Parathyroid adenoma (tissue), 2 donors: ENCODE data around the gene TACC3.
A peak's percentile ranks its signal among the peaks of the same experiment; 100 is the strongest.

Source experiments
- H2AFZ ChIP-seq: fragments of 300-600 bp; sonication (generic); one replicate; pipeline ENCODE4 v1.7.0; 2017; ENCODE audit warnings: antibody characterized with exemption, mild to moderate bottlenecking
- H3K27ac ChIP-seq: fragments of 300-600 bp; sonication (generic); one replicate; pipeline ENCODE4 v1.7.0; 2017
- H3K27me3 ChIP-seq: fragments of 300-600 bp; sonication (generic); one replicate; pipeline ENCODE4 v1.7.0; 2017; ENCODE audit warnings: low read length; ENCODE audit not compliant: control insufficient read depth, insufficient read depth
- H3K36me3 ChIP-seq: fragments of 300-600 bp; sonication (generic); one replicate; pipeline ENCODE4 v1.7.0; 2017; ENCODE audit warnings: low read length; ENCODE audit not compliant: control insufficient read depth, insufficient read depth
- H3K4me1 ChIP-seq: fragments of 300-600 bp; sonication (generic); one replicate; pipeline ENCODE4 v1.7.0; 2017; ENCODE audit warnings: control low read depth
- H3K4me2 ChIP-seq: fragments of 300-600 bp; sonication (generic); one replicate; pipeline ENCODE4 v1.7.0; 2017; ENCODE audit warnings: low read length
- H3K4me3 ChIP-seq: fragments of 300-600 bp; sonication (generic); one replicate; pipeline ENCODE4 v1.7.0; 2017; ENCODE audit warnings: low read depth, low read length
- H3K79me2 ChIP-seq: fragments of 300-600 bp; sonication (generic); one replicate; pipeline ENCODE4 v1.7.0; 2017; ENCODE audit warnings: control low read depth
- H3K9ac ChIP-seq: fragments of 300-600 bp; sonication (generic); one replicate; pipeline ENCODE4 v1.7.0; 2017; ENCODE audit warnings: mild to moderate bottlenecking
- H3K9me3 ChIP-seq: fragments of 300-600 bp; sonication (generic); one replicate; pipeline ENCODE4 v1.7.0; 2017; ENCODE audit warnings: low read length; ENCODE audit not compliant: control insufficient read depth
- TF ChIP-seq, protein P1 (sequence below): fragments of 300-600 bp; sonication (generic); IDR thresholded peaks from one replicate; pipeline ENCODE4 v1.7.0; 2017; ENCODE audit warnings: antibody characterized with exemption, mild to moderate bottlenecking
- donor health status: primary hyperparathyroidism.

The TACC3 gene

GRCh38 chr4:1747603-1747967 is 26.3 kb downstream of the TACC3 start:
- Histone ChIP-seq H3K27ac (no peak overlapping the region), H3K27me3 (no peaks in the 10 kb centered on the region), H3K4me3 (no peak overlapping the region), H3K9me3 (no peaks in the 10 kb centered on the region), H3K36me3 (no peaks in the 10 kb centered on the region), H3K79me2 (no peaks in the 10 kb centered on the region), H2AFZ (no peak overlapping the region), H3K4me1 (no peaks in the 10 kb centered on the region), H3K9ac (no peak overlapping the region), H3K4me2 (no peak overlapping the region)
- TF ChIP-seq, protein P1, sequence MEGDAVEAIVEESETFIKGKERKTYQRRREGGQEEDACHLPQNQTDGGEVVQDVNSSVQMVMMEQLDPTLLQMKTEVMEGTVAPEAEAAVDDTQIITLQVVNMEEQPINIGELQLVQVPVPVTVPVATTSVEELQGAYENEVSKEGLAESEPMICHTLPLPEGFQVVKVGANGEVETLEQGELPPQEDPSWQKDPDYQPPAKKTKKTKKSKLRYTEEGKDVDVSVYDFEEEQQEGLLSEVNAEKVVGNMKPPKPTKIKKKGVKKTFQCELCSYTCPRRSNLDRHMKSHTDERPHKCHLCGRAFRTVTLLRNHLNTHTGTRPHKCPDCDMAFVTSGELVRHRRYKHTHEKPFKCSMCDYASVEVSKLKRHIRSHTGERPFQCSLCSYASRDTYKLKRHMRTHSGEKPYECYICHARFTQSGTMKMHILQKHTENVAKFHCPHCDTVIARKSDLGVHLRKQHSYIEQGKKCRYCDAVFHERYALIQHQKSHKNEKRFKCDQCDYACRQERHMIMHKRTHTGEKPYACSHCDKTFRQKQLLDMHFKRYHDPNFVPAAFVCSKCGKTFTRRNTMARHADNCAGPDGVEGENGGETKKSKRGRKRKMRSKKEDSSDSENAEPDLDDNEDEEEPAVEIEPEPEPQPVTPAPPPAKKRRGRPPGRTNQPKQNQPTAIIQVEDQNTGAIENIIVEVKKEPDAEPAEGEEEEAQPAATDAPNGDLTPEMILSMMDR, result no peak

- Histone ChIP-seq H2AFZ (no peak overlapping the region), H3K27me3 (no peaks in the 10 kb centered on the region), H3K9ac (no peak overlapping the region), H3K27ac (no peak overlapping the region), H3K4me2 (no peak overlapping the region), H3K4me3 (no peak overlapping the region), H3K9me3 (no peaks in the 10 kb centered on the region), H3K36me3 (no peaks in the 10 kb centered on the region), H3K79me2 (no peaks in the 10 kb centered on the region), H3K4me1 (no peaks in the 10 kb centered on the region)
- TF ChIP-seq, protein P1, result peak; percentile 55
Observed at GRCh38 chr4:1748465-1748995, 27.2 kb downstream of the TACC3 start.

GRCh38 chr4:1749370-1749769 is 28.0 kb downstream of the TACC3 start:
- Histone ChIP-seq H3K36me3 (no peaks in the 10 kb centered on the region), H3K4me2 (no peak overlapping the region), H3K4me1 (no peaks in the 10 kb centered on the region), H3K27ac (no peak overlapping the region), H3K79me2 (no peaks in the 10 kb centered on the region), H3K9ac (no peak overlapping the region), H3K4me3 (no peak overlapping the region), H3K27me3 (no peaks in the 10 kb centered on the region), H3K9me3 (no peaks in the 10 kb centered on the region), H2AFZ (no peak overlapping the region)
- TF ChIP-seq, protein P1, result no peak

DNA sequence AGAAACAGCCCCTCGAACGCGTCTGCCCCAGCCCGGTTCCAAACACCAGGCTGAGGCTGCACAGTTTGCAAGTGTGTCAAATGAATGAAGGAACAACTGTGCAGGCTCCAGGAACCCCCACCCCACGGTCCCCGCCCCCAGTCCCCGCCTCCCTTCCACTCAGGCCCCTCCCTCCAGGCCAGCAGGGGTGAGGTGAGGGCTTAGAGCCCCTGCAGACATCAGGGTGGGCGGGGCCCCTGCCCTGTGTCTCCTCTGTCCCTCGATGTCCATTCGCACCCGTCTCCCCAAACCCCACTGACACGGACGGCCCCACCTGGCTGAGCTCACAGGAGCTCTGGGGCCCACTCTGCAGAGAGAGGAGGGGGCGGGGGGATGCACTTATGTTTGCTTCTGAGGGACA is 28.5 kb downstream of the TACC3 start:
- no peak overlapping the region for H2AFZ ChIP-seq
- TF ChIP-seq, protein P1, result no peak

GRCh38 chr4:1750381-1751154 is 29.2 kb downstream of the TACC3 start:
- no peaks in the 10 kb centered on the region for H3K9me3 ChIP-seq
- no peak overlapping the region for H3K4me2 ChIP-seq
- TF ChIP-seq, protein P1, result no peak
- H3K27me3 ChIP-seq, result no peaks in the 10 kb centered on the region
- no peak overlapping the region for H3K4me3 ChIP-seq
- no peak overlapping the region for H3K9ac ChIP-seq
- no peaks in the 10 kb centered on the region for H3K36me3 ChIP-seq
- H3K4me1 ChIP-seq, result no peaks in the 10 kb centered on the region
- no peak overlapping the region for H3K27ac ChIP-seq
- no peak overlapping the region for H2AFZ ChIP-seq
- H3K79me2 ChIP-seq, result no peaks in the 10 kb centered on the region

More for the DNA sequence above, 28.5 kb downstream of the TACC3 start:
- no peak overlapping the region for H3K27ac ChIP-seq
- no peak overlapping the region for H3K9ac ChIP-seq
- no peaks in the 10 kb centered on the region for H3K36me3 ChIP-seq
- no peaks in the 10 kb centered on the region for H3K9me3 ChIP-seq
- H3K4me2 ChIP-seq, result no peak overlapping the region
- no peaks in the 10 kb centered on the region for H3K79me2 ChIP-seq
- no peaks in the 10 kb centered on the region for H3K27me3 ChIP-seq
- no peaks in the 10 kb centered on the region for H3K4me1 ChIP-seq
- no peak overlapping the region for H3K4me3 ChIP-seq
